ENCODE measurements around the gene NCSTN. TPM values are rescaled to one million over a fixed set of nuclear protein-coding genes. Genes with fewer than 3 reads are reported as not detected.

Gene NCSTN
- polyA plus RNA-seq, 1 donor from 2014 or later, result 21.0 TPM

GRCh38 chr1:160346463-160346862 lies 3.3 kb downstream of the NCSTN start:
- Histone ChIP-seq H3K4me3 (ENCODE audit: low read length) (no peak overlapping the region), H3F3A (ENCODE audit: insufficient read depth, low read length, poor library complexity, severe bottlenecking) (no peaks in the 10 kb centered on the region), H3K27ac (ENCODE audit: low read length) (no peak overlapping the region), H3K9ac (ENCODE audit: low read length) (no peak overlapping the region), H3K27me3 (ENCODE audit: insufficient read depth, low read depth, low read length) (no peaks in the 10 kb centered on the region), H3K79me2 (replicated peaks; ENCODE audit: insufficient read depth, low read length) (peaks cover 35% of the 10 kb centered on the region), H3K36me3 (ENCODE audit: insufficient read depth, low read length) (no peaks in the 10 kb centered on the region), H2AFZ (ENCODE audit: low read depth, low read length) (no peak overlapping the region), H3K9me2 (ENCODE audit: insufficient read depth, low read length) (no peaks in the 10 kb centered on the region), H3K9me3 (ENCODE audit: low read length) (no peaks in the 10 kb centered on the region), H4K20me1 (ENCODE audit: insufficient read depth) (no peaks in the 10 kb centered on the region), H3K4me2 (ENCODE audit: low read length) (no peak overlapping the region)
- TF ChIP-seq SMC3 (conservative IDR thresholded peaks at IDR 0.05; ENCODE audit: poor library complexity), result no peak
- no peak for TF ChIP-seq EP300 (conservative IDR thresholded peaks at IDR 0.05; ENCODE audit: poor library complexity, severe bottlenecking)
- TF ChIP-seq POLR2AphosphoS5 (IDR thresholded peaks at IDR 0.05), result no peak
- TF ChIP-seq TAF1 (IDR thresholded peaks at IDR 0.05; ENCODE audit: low read depth), result no peak
- TF ChIP-seq EZH2 (IDR thresholded peaks at IDR 0.05; ENCODE audit: borderline replicate concordance, insufficient read depth, low read length, poor library complexity, severe bottlenecking), result no peak
- no peak for TF ChIP-seq MXI1 (conservative IDR thresholded peaks at IDR 0.05; ENCODE audit: poor library complexity, severe bottlenecking)
- no peak for TF ChIP-seq CTCF (IDR thresholded peaks at IDR 0.05; ENCODE audit: poor library complexity, severe bottlenecking)
- no peak for TF ChIP-seq RAD21 (conservative IDR thresholded peaks at IDR 0.05)
- no peak for TF ChIP-seq REST (IDR thresholded peaks at IDR 0.05; ENCODE audit: borderline replicate concordance)

GRCh38 chr1:160346958-160347357 lies 3.8 kb downstream of the NCSTN start:
- Histone ChIP-seq H3K9me3 (ENCODE audit: low read length) (no peaks in the 10 kb centered on the region), H4K20me1 (ENCODE audit: insufficient read depth) (no peaks in the 10 kb centered on the region), H3K4me3 (ENCODE audit: low read length) (no peak overlapping the region), H3F3A (ENCODE audit: insufficient read depth, low read length, poor library complexity, severe bottlenecking) (no peaks in the 10 kb centered on the region), H3K9ac (ENCODE audit: low read length) (no peak overlapping the region), H2AFZ (ENCODE audit: low read depth, low read length) (no peak overlapping the region), H3K36me3 (ENCODE audit: insufficient read depth, low read length) (no peaks in the 10 kb centered on the region), H3K27me3 (ENCODE audit: insufficient read depth, low read depth, low read length) (no peaks in the 10 kb centered on the region), H3K9me2 (ENCODE audit: insufficient read depth, low read length) (no peaks in the 10 kb centered on the region), H3K79me2 (replicated peaks; ENCODE audit: insufficient read depth, low read length) (peaks cover 30% of the 10 kb centered on the region), H3K4me2 (ENCODE audit: low read length) (no peak overlapping the region), H3K27ac (ENCODE audit: low read length) (no peak overlapping the region)
- TF ChIP-seq SMC3 (conservative IDR thresholded peaks at IDR 0.05; ENCODE audit: poor library complexity), result no peak
- no peak for TF ChIP-seq REST (IDR thresholded peaks at IDR 0.05; ENCODE audit: borderline replicate concordance)
- TF ChIP-seq RAD21 (conservative IDR thresholded peaks at IDR 0.05), result no peak
- TF ChIP-seq MXI1 (conservative IDR thresholded peaks at IDR 0.05; ENCODE audit: poor library complexity, severe bottlenecking), result no peak
- no peak for TF ChIP-seq TAF1 (IDR thresholded peaks at IDR 0.05; ENCODE audit: low read depth)
